Measurements from ENCODE around the gene EIF4H. TPM values are rescaled to one million over a fixed set of nuclear protein-coding genes. Genes with fewer than 3 reads are reported as not detected.

The EIF4H gene
- total RNA-seq, 1 donor from 2014 or later: 209 TPM

DNA sequence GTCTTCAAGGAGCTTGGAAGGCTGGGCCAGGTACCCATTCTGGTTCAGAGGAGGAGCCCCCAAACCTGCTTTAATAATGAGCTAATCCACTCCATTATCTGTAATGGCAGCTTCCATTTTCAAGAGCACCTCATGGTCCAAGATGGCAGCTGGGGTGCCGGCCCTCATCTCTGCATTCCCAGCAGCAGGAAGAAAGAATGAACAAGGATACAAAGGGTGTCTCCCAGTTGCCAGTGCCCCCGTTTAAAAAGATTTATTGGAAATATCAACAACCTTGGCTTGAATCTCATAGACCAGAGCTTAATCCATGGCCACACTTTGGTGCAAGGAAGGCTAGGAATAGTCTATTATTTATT is 44.2 kb downstream of the EIF4H start:
- Mint-ChIP-seq H3K36me3 (ENCODE audit: low read depth) (peaks cover under 1% of the 10 kb centered on the region), H3K27ac (ENCODE audit: unreplicated experiment) (no peak overlapping the region), H3K4me1 (ENCODE audit: low read depth) (no peaks in the 10 kb centered on the region), H3K9me3 (ENCODE audit: low read depth) (no peaks in the 10 kb centered on the region), H3K4me3 (ENCODE audit: unreplicated experiment) (no peak overlapping the region), H3K27me3 (ENCODE audit: low read depth) (no peaks in the 10 kb centered on the region)
- no peak for DNase-seq (ENCODE audit: low spot score)
- TF ChIP-seq, protein P1, sequence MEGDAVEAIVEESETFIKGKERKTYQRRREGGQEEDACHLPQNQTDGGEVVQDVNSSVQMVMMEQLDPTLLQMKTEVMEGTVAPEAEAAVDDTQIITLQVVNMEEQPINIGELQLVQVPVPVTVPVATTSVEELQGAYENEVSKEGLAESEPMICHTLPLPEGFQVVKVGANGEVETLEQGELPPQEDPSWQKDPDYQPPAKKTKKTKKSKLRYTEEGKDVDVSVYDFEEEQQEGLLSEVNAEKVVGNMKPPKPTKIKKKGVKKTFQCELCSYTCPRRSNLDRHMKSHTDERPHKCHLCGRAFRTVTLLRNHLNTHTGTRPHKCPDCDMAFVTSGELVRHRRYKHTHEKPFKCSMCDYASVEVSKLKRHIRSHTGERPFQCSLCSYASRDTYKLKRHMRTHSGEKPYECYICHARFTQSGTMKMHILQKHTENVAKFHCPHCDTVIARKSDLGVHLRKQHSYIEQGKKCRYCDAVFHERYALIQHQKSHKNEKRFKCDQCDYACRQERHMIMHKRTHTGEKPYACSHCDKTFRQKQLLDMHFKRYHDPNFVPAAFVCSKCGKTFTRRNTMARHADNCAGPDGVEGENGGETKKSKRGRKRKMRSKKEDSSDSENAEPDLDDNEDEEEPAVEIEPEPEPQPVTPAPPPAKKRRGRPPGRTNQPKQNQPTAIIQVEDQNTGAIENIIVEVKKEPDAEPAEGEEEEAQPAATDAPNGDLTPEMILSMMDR (IDR thresholded peaks at IDR 0.05): no peak

DNA sequence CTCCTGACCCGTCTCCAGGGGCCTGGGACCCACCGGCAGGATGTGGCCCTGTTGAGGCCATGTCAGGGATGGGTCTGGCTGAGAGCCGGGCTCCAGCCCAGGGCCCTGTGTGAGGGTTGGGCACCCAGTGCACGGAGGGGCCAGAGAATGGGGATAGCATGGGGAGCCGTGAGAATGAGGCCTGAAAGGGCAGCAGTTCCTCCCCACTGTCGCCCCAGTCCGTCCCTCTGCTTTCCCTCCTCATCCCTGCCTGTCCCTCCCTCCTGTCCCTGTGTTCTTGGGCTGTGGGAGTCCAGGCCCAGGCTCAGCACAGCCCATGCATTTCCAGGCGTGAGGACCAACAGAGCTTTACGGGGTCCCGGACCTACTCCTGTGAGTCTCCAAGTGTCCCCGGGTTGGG is 45.3 kb downstream of the EIF4H start:
- H3K27me3 Mint-ChIP-seq (ENCODE audit: low read depth): no peaks in the 10 kb centered on the region
- no peak overlapping the region for H3K4me3 Mint-ChIP-seq (ENCODE audit: unreplicated experiment)
- TF ChIP-seq, protein P1 (IDR thresholded peaks at IDR 0.05): no peak
- H3K27ac Mint-ChIP-seq (ENCODE audit: unreplicated experiment): no peak overlapping the region
- no peaks in the 10 kb centered on the region for H3K9me3 Mint-ChIP-seq (ENCODE audit: low read depth)
- no peak for DNase-seq (ENCODE audit: low spot score)
- H3K4me1 Mint-ChIP-seq (ENCODE audit: low read depth): no peaks in the 10 kb centered on the region
- peaks cover 1% of the 10 kb centered on the region for H3K36me3 Mint-ChIP-seq (ENCODE audit: low read depth)

DNA sequence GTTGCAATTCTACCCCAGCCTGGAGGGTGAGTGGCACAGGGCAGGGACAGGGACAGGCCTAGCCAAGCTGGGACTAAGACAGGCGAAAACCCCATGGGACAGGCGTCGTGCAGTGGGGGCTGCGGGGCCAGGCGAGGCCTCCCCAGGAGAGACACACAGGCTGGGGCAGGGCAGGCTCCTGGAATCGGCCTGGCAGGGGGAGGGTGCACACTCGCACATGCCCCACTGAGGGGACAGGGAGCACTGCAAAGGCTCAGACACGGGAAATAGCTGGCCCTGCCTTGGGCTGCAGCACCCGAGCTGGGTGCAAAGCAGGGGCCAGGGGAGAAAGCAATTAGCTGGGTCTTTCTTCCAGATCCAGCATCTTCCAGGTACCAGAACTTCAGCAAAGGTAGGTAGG is 46.1 kb downstream of the EIF4H start:
- H3K9me3 Mint-ChIP-seq (ENCODE audit: low read depth): no peaks in the 10 kb centered on the region
- TF ChIP-seq, protein P1 (IDR thresholded peaks at IDR 0.05): no peak
- H3K4me3 Mint-ChIP-seq (ENCODE audit: unreplicated experiment): no peak overlapping the region
- H3K36me3 Mint-ChIP-seq (ENCODE audit: low read depth): peaks cover 1% of the 10 kb centered on the region
- DNase-seq (ENCODE audit: low spot score): no peak
- no peaks in the 10 kb centered on the region for H3K4me1 Mint-ChIP-seq (ENCODE audit: low read depth)
- H3K27me3 Mint-ChIP-seq (ENCODE audit: low read depth): no peaks in the 10 kb centered on the region
- H3K27ac Mint-ChIP-seq (ENCODE audit: unreplicated experiment): no peak overlapping the region

DNA sequence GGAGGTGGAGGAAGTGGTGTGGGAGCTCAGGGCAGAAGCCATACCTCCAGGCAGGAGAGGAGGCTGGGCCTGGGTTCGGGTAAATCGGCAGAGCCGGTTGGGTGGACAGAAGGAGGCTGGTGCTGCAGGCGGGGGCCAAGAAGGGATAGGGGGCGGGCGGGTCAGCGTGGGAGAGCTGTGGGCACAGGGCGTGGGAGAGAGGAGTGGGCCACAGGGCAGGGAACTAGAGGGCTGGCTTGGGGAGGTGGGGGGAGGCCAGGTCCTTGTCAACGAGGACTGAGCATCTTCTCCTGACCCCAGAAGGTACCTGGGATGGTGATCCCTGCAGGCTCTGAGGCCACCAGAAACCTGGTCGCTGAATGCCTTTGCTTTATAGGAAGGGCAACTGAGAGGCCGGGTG is 47.6 kb downstream of the EIF4H start:
- no peak for DNase-seq (ENCODE audit: low spot score)
- no peaks in the 10 kb centered on the region for H3K4me1 Mint-ChIP-seq (ENCODE audit: low read depth)
- no peak overlapping the region for H3K4me3 Mint-ChIP-seq (ENCODE audit: unreplicated experiment)
- H3K36me3 Mint-ChIP-seq (ENCODE audit: low read depth): peaks cover 1% of the 10 kb centered on the region
- TF ChIP-seq, protein P1 (IDR thresholded peaks at IDR 0.05): no peak
- no peak overlapping the region for H3K27ac Mint-ChIP-seq (ENCODE audit: unreplicated experiment)
- H3K9me3 Mint-ChIP-seq (ENCODE audit: low read depth): no peaks in the 10 kb centered on the region
- no peaks in the 10 kb centered on the region for H3K27me3 Mint-ChIP-seq (ENCODE audit: low read depth)

DNA sequence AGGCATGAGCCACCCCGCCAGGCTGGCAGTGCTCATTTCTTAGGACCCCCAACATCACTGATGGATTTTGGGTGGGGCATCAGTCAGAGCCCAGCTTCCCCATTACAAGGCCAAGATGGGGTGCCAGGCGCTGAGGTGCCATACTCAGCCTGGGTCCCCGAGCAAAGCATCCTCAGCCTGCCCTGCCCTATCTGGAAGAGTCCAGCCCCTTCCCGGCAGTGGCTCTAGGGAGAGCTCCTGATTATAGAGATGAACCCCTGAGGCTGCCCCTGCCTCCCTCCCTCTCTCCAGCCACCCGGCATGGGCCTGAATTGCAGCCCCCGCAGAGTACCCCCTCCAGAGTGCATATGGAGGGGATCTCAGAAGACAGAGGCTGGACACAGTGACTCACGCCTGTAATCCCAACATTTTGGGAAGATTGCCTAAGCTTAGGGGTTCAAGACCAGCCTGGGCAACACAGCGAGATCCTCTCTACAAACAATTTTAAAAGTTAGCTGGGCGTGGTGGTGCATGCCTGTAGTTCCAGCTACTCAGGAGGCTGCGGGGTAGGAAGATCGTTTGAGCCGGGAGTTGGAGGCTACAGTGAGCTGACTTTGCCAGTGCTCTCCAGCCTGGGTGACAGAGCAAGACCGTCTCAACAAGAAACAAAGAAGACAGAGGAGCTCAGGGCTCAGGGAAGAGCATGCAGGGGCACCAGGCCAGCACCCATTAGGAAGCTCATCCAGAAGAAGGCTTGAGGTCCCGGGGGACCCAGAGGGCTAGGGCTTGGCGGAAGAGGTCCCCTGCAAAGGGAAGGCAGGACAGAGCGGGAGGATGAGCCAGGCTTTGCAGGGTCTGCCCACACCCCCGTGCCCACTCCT is 48.9 kb downstream of the EIF4H start:
- Mint-ChIP-seq H3K36me3 (ENCODE audit: low read depth) (peaks cover 3% of the 10 kb centered on the region), H3K27me3 (ENCODE audit: low read depth) (no peaks in the 10 kb centered on the region), H3K27ac (ENCODE audit: unreplicated experiment) (no peak overlapping the region), H3K4me1 (ENCODE audit: low read depth) (no peaks in the 10 kb centered on the region), H3K9me3 (ENCODE audit: low read depth) (no peaks in the 10 kb centered on the region), H3K4me3 (ENCODE audit: unreplicated experiment) (no peak overlapping the region)
- no peak for DNase-seq (ENCODE audit: low spot score)
- TF ChIP-seq, protein P1 (IDR thresholded peaks at IDR 0.05): no peak
